ENCODE results near the gene SPIN1. TPM values are rescaled to one million over a fixed set of nuclear protein-coding genes. Genes with fewer than 3 reads are reported as not detected.
A peak's percentile ranks its signal among the peaks of the same experiment; 100 is the strongest.

SPIN1 gene
- total RNA-seq, 1 experiment from 2014 or later = 123 TPM

GRCh38 chr9:88488166-88488565 is 99.9 kb downstream of the SPIN1 start:
- no peaks in the 10 kb centered on the region for H3K27me3 Mint-ChIP-seq (ENCODE audit: low read depth)
- H3K36me3 Mint-ChIP-seq = peaks cover 5% of the 10 kb centered on the region
- no peak overlapping the region for H3K4me3 Mint-ChIP-seq
- H3K9me3 Mint-ChIP-seq = 0 out of 2 replicates have a peak, but pooled peaks cover 2% of the 10 kb centered on the region
- ATAC-seq (no peak), DNase-seq (ENCODE audit: low spot score) (no peak)
- 0 out of 2 replicates have a peak, but pooled peaks cover 3% of the 10 kb centered on the region for H3K4me1 Mint-ChIP-seq
- POLR2A ChIA-PET = interaction anchor here (0.8 kb wide), 1 partner anchor 11 kb away, joined by 3 read pairs; no protein-coding TSS in a partner anchor
- H3K27ac Mint-ChIP-seq = peak overlapping the region; percentile 66; the same call in 1 of the 2 replicates
- TF ChIP-seq MAX (CRISPR knock-in tag; IDR thresholded peaks at IDR 0.05) = no peak
- TF ChIP-seq ZNF263 (CRISPR knock-in tag; IDR thresholded peaks at IDR 0.05; ENCODE audit: low read depth) = no peak
- TF ChIP-seq GRHL2 (CRISPR knock-in tag; IDR thresholded peaks at IDR 0.05; ENCODE audit: insufficient replicate concordance, severe bottlenecking) = no peak
- no peak for TF ChIP-seq MXD4 (CRISPR knock-in tag; IDR thresholded peaks at IDR 0.05; ENCODE audit: borderline replicate concordance)
- no peak for TF ChIP-seq OVOL2 (CRISPR knock-in tag; IDR thresholded peaks at IDR 0.05; ENCODE audit: borderline replicate concordance)
- no peak for TF ChIP-seq ZNF138 (CRISPR knock-in tag; conservative IDR thresholded peaks at IDR 0.05)
- no peak for TF ChIP-seq ERG (CRISPR knock-in tag; IDR thresholded peaks at IDR 0.05)
- TF ChIP-seq, protein P1, sequence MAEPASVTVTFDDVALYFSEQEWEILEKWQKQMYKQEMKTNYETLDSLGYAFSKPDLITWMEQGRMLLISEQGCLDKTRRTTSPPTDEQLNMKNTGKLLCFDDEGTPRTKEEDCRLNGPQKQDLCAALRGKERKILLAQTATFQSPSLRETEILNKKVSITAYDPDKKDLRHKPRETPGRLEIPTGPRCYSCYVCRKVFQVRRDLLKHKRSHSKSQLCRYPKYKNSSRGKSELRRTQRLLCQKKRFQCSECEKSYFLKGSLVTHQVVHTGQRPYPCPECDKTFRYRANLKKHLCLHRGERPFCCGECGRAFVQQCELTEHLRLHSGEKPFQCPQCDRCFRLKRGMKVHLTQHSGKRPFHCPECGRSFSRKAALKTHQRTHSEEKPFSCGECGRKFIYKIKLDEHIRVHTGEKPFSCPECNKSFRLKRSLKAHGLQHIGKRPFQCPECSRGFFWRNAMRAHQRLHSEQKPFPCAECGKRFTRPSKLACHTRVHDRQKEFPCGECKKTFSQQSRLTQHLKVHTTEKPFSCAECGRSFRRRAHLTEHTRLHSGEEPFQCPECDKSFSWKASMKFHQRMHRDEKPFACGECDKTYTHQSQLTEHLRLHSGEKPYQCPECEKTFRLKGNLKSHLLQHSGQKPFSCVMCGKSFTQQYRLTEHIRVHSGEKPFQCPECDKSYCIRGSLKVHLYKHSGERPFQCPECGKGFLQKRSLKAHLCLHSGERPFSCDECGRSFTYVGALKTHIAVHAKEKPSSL (CRISPR knock-in tag; conservative IDR thresholded peaks at IDR 0.05) = no peak
- TF ChIP-seq ATF2 (CRISPR knock-in tag; IDR thresholded peaks at IDR 0.05; ENCODE audit: borderline replicate concordance, low read depth) = no peak
- no peak for TF ChIP-seq TEAD1 (CRISPR knock-in tag; IDR thresholded peaks at IDR 0.05)
- no peak for TF ChIP-seq NFYB (CRISPR knock-in tag; conservative IDR thresholded peaks at IDR 0.05; ENCODE audit: low read depth)
- TF ChIP-seq ZNF512 (CRISPR knock-in tag; IDR thresholded peaks at IDR 0.05; ENCODE audit: borderline replicate concordance) = no peak
- CTCF ChIA-PET = interaction anchor here (0.7 kb wide), 1 partner anchor 31 kb away, joined by 3 read pairs; no protein-coding TSS in a partner anchor

DNA sequence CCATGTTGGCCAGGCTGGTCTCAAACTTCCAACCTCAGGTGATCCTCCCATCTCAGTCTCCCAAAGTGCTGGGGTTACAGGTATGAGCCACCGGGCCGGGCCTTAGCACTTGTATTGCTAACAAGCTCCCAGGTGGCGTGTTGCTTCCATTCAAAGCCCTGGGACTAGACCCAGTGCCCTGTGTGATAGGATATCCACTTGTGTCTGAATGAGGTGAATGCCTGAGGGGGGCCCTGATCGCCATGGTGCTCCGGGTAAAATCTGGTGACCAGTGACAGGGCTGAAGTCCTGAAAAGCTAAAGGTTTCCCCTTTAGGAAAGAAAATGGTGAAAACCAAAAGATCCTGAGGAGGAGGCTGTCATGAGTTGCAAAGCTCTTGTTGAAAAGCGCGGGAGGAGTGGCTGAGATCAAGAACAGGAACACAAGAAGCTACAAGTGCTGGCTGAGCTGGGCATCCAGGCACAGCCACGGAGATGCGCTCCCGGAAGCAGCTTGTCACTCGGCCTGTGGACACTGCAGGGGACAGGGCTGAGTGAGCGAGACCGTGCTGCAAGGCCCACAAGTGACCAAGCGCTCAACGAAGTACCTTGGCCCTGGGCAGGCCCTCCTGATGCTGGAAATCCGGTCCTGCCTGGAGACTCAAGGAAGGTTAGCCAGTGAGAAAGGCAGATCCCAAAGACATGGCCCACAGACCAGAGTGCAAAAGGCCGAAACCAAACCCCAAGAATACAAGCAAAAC is 106.9 kb downstream of the SPIN1 start:
- H3K4me1 Mint-ChIP-seq = peaks cover 14% of the 10 kb centered on the region
- POLR2A ChIA-PET = interaction anchor here (0.6 kb wide), 1 partner anchor 13 kb away, joined by 3 read pairs; no protein-coding TSS in a partner anchor
- no peaks in the 10 kb centered on the region for H3K27me3 Mint-ChIP-seq (ENCODE audit: low read depth)
- DNase-seq (ENCODE audit: low spot score) (no peak), ATAC-seq (no peak; the same call in 1 of the 2 replicates)
- 0 out of 2 replicates have a peak, but pooled peaks cover 4% of the 10 kb centered on the region for H3K9me3 Mint-ChIP-seq
- no peaks in the 10 kb centered on the region for H3K36me3 Mint-ChIP-seq
- H3K27ac Mint-ChIP-seq = peak overlapping the region; percentile 5
- no peak overlapping the region for H3K4me3 Mint-ChIP-seq
- TF ChIP-seq E2F5 (CRISPR knock-in tag; IDR thresholded peaks at IDR 0.05) = no peak
- TF ChIP-seq, protein P2, sequence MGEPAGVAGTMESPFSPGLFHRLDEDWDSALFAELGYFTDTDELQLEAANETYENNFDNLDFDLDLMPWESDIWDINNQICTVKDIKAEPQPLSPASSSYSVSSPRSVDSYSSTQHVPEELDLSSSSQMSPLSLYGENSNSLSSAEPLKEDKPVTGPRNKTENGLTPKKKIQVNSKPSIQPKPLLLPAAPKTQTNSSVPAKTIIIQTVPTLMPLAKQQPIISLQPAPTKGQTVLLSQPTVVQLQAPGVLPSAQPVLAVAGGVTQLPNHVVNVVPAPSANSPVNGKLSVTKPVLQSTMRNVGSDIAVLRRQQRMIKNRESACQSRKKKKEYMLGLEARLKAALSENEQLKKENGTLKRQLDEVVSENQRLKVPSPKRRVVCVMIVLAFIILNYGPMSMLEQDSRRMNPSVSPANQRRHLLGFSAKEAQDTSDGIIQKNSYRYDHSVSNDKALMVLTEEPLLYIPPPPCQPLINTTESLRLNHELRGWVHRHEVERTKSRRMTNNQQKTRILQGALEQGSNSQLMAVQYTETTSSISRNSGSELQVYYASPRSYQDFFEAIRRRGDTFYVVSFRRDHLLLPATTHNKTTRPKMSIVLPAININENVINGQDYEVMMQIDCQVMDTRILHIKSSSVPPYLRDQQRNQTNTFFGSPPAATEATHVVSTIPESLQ (CRISPR knock-in tag; IDR thresholded peaks at IDR 0.05) = no peak
- TF ChIP-seq ZNF512 (CRISPR knock-in tag; IDR thresholded peaks at IDR 0.05; ENCODE audit: borderline replicate concordance) = no peak
- no peak for TF ChIP-seq ESRRA (CRISPR knock-in tag; IDR thresholded peaks at IDR 0.05; ENCODE audit: borderline replicate concordance)
- no peak for TF ChIP-seq ZBTB43 (CRISPR knock-in tag; IDR thresholded peaks at IDR 0.05)
- CTCF ChIA-PET = interaction anchor here (1.4 kb wide), 2 partner anchors 22 to 38 kb away, joined by 3 to 4 read pairs; no protein-coding TSS in a partner anchor

Measured in WTC11 (cell line).